ENCODE results near the gene CHPF.

DNA sequence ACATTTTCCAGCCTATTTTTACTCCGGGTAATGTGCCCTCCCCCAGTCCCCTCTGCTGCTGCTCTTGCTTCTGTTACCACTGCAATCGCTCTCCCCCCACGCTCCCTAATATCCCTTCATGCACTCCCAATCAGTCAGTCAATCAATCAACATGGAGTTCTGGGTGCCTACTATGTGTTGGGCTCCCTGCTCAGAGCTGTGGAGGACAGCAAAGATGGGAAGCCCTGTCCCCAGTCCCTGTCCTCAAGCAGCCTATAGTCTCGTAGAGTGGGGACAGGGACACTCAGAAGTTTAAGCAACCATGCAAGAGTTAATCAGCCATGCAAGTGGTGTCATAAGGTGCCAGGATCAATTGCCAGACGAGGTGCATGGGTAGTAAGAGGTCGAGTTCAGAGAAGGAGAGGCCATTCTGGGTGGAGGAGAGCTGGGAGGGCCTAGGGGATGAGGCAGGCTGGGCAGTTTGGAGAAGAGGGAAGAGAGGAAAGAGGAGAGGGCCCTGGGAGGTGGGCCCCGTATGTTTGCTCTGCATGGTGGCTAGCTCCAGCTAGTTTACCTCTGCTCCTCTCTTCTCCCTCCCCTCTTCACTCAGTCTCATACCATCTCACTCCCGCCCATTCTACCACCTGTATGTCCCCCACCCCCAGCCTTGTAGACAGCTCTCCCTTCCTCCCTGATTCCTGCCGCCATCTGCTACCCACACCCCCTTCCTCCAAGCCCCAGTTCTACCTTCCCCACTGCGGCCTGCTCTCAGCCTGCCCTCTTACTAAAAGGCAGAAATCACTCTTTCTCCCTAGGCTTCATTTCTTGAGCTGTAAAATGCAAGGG is 25.4 kb downstream of the CHPF start:
- TF ChIP-seq, protein P1, sequence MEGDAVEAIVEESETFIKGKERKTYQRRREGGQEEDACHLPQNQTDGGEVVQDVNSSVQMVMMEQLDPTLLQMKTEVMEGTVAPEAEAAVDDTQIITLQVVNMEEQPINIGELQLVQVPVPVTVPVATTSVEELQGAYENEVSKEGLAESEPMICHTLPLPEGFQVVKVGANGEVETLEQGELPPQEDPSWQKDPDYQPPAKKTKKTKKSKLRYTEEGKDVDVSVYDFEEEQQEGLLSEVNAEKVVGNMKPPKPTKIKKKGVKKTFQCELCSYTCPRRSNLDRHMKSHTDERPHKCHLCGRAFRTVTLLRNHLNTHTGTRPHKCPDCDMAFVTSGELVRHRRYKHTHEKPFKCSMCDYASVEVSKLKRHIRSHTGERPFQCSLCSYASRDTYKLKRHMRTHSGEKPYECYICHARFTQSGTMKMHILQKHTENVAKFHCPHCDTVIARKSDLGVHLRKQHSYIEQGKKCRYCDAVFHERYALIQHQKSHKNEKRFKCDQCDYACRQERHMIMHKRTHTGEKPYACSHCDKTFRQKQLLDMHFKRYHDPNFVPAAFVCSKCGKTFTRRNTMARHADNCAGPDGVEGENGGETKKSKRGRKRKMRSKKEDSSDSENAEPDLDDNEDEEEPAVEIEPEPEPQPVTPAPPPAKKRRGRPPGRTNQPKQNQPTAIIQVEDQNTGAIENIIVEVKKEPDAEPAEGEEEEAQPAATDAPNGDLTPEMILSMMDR (IDR thresholded peaks at IDR 0.05), result no peak
- no peak for TF ChIP-seq POLR2A (IDR thresholded peaks at IDR 0.05)
